ENCODE data around the gene FBXL16. TPM values are rescaled to one million over a fixed set of nuclear protein-coding genes. Genes with fewer than 3 reads are reported as not detected.

Gene FBXL16
- total RNA-seq, 4 donors from 2014 or later, result 13.7 to 23.1 (median 17.9) TPM

DNA sequence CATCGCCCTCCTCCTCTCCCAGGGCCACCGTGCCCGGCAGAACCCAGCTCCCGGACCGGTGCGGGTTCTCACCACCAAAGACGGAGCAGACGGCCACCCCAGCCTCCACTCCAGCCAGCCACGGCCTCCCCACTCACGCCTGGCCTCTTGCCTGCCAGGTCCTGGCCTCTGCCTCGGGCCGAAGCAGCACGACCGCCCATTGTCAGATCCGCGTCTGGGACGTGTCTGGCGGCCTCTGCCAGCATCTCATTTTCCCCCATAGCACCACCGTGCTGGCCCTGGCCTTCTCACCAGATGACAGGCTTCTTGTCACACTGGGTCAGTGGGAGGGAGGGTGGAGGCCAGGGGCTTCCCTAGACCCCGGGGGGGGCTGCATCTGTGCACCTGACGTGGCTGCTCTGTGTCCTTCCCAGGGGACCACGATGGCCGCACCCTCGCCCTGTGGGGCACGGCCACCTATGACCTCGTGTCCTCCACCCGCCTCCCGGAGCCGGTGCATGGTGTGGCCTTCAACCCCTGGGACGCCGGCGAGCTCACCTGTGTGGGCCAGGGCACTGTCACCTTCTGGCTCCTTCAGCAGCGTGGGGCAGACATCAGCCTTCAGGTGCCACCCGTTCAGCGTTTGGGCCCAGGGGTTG lies 44.3 kb downstream of the FBXL16 start:
- Histone ChIP-seq H3K9me3 (no peaks in the 10 kb centered on the region), H3K4me1 (peaks cover 8% of the 10 kb centered on the region), H3K27ac (no peak overlapping the region), H3K27me3 (no peaks in the 10 kb centered on the region), H3K4me3 (no peak overlapping the region), H3K36me3 (peaks cover 29% of the 10 kb centered on the region)
- TF ChIP-seq POLR2AphosphoS5 (IDR thresholded peaks at IDR 0.05), result no peak
- TF ChIP-seq EP300 (IDR thresholded peaks at IDR 0.05), result no peak
- TF ChIP-seq, protein P1, sequence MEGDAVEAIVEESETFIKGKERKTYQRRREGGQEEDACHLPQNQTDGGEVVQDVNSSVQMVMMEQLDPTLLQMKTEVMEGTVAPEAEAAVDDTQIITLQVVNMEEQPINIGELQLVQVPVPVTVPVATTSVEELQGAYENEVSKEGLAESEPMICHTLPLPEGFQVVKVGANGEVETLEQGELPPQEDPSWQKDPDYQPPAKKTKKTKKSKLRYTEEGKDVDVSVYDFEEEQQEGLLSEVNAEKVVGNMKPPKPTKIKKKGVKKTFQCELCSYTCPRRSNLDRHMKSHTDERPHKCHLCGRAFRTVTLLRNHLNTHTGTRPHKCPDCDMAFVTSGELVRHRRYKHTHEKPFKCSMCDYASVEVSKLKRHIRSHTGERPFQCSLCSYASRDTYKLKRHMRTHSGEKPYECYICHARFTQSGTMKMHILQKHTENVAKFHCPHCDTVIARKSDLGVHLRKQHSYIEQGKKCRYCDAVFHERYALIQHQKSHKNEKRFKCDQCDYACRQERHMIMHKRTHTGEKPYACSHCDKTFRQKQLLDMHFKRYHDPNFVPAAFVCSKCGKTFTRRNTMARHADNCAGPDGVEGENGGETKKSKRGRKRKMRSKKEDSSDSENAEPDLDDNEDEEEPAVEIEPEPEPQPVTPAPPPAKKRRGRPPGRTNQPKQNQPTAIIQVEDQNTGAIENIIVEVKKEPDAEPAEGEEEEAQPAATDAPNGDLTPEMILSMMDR (IDR thresholded peaks at IDR 0.05), result no peak
- no peak for TF ChIP-seq POLR2A (IDR thresholded peaks at IDR 0.05)
- 79% methylated on average over 7 of the region's 35 CpGs for WGBS
- DNase-seq (ENCODE audit: low spot score in 2 of 2), result no peak

DNA sequence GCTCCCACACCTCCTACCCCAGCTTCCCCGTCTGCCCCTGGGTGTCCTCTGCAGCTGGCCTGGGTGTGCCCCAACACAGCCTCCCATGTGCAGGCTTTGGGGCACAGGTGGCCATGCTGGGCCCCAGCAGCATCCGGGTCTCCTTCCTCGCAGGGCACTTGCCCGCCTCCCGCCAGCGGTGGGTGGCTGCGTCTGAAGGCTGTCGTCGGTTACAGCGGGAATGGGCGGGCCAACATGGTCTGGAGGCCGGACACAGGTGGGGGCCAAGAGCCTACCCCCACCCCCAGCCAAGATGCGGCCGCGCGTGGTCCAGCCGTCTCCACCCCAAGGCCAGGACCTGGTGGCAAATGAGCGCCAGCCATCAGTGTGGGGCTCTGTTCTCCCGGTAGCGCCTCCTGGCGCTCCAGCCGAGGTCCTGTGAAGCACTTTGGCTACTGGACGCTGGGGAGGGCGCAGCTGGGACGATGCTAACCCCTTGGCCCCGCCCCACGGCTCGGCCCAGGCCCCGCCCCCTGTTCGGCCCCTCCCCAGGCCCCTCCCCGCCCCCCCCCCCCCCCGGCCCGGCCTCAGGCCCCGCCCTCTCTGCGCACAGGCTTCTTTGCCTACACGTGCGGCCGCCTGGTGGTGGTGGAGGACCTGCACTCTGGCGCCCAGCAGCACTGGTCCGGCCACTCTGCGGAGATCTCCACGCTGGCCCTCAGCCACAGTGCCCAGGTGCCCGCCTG lies 45.0 kb downstream of the FBXL16 start:
- no CpG with 5 or more reads among the region's 43 CpGs for WGBS
- Histone ChIP-seq H3K4me3 (peak overlapping the region; percentile 21), H3K27ac (no peak overlapping the region), H3K4me1 (peaks cover 8% of the 10 kb centered on the region), H3K36me3 (peaks cover 36% of the 10 kb centered on the region), H3K9me3 (no peaks in the 10 kb centered on the region), H3K27me3 (no peaks in the 10 kb centered on the region)
- TF ChIP-seq POLR2AphosphoS5 (IDR thresholded peaks at IDR 0.05) (peak in 1 of 3 donors; percentile 53), POLR2A (IDR thresholded peaks at IDR 0.05) (no peak), EP300 (IDR thresholded peaks at IDR 0.05) (no peak)
- TF ChIP-seq, protein P1 (IDR thresholded peaks at IDR 0.05), result peak; percentile 42 to 59
- DNase-seq (ENCODE audit: low spot score in 2 of 2), result peak; percentile 93

DNA sequence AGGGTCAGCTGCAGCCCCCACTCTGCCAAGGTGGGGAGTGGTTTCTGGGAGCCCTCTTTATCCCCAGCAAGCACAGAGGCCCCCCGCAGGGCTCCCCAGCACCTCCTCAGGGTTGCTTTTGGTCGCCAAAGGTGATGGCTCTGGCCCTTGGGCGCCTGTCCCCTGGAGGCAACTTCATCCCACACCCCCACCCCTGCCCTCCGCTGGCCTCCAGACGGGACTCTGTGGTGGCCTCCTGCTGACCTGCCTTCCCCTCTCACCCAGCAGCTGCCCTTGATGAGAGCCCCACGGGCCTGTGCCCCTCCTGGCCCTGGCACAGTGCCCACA lies 45.5 kb downstream of the FBXL16 start:
- no peak for DNase-seq (ENCODE audit: low spot score in 2 of 2)
- Histone ChIP-seq H3K27me3 (no peaks in the 10 kb centered on the region), H3K4me3 (peak overlapping the region; percentile 21), H3K4me1 (peaks cover 8% of the 10 kb centered on the region), H3K9me3 (no peaks in the 10 kb centered on the region), H3K36me3 (peaks cover 41% of the 10 kb centered on the region), H3K27ac (no peak overlapping the region)
- 60% methylated on average over 4 of the region's 6 CpGs for WGBS
- TF ChIP-seq POLR2A (IDR thresholded peaks at IDR 0.05) (no peak), EP300 (IDR thresholded peaks at IDR 0.05) (no peak), POLR2AphosphoS5 (IDR thresholded peaks at IDR 0.05) (no peak)
- TF ChIP-seq, protein P1 (IDR thresholded peaks at IDR 0.05), result no peak

DNA sequence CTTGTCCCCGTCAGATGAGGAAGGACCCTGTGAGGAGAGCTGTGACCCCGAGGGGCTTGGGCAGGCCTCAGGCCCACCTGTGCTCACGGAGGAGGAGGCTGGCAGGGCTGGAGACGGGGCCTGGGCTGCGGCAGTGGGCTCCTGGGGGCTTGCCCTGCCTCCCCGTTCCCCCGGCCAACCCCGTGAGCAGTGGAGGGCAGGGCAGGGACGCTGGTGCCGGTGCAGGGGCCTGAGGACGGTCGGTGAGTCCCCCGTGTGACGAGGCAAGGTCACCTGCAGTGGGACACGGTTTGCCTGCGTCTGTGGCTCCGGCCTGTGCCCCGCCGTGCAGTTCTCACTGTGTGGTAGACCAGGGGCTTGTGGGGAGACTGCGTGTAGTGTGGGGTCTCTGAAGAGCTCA lies 46.0 kb downstream of the FBXL16 start:
- TF ChIP-seq POLR2A (IDR thresholded peaks at IDR 0.05), result no peak
- TF ChIP-seq, protein P1 (IDR thresholded peaks at IDR 0.05), result no peak
- Histone ChIP-seq H3K27ac (no peak overlapping the region), H3K4me3 (no peak overlapping the region), H3K4me1 (peaks cover 8% of the 10 kb centered on the region), H3K36me3 (peaks cover 44% of the 10 kb centered on the region), H3K9me3 (no peaks in the 10 kb centered on the region), H3K27me3 (no peaks in the 10 kb centered on the region)
- no peak for DNase-seq (ENCODE audit: low spot score in 2 of 2)
- no CpG with 5 or more reads among the region's 20 CpGs for WGBS

DNA sequence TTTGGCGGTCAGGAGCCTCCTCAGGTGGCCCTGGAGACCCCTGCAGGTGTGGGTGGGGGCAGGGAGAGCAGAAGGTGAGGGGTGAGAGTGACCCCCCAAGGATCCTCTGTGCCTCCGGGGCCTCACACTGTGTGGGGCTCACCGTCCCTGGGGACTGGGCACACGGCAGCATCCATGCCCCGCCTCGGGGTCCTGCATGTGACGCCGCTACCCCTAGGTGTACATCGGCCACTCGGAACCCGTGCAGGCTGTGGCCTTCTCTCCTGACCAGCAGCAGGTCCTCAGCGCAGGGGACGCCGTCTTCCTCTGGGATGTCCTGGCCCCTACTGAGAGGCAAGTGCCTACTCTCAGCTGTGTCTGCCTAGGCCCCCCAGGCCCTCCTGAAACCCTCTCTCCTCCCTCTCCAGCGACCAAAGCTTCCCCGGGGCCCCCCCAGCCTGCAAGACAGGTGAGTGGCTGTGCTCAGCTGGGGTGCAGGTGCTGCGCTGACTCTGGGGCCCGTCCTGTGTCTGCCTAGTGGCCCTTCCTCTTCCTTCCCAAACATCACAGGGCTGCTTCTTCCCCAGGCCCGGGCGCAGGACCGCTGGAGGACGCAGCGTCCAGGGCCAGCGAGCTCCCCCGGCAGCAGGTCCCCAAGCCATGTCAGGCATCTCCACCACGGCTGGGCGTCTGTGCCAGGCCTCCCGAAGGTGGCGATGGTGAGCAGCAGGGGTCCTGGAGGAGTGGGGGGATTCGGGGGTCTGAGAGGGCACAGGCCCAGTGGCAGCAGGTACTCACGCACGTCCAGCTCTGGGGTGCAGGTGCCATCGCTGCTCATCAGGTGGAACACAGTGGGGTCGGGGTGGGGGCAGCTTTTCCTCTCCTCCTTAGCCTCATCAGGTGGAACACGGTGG lies 46.7 kb downstream of the FBXL16 start:
- Histone ChIP-seq H3K9me3 (no peaks in the 10 kb centered on the region), H3K36me3 (peaks cover 45% of the 10 kb centered on the region), H3K27ac (no peak overlapping the region), H3K27me3 (no peaks in the 10 kb centered on the region), H3K4me3 (no peak overlapping the region), H3K4me1 (peaks cover 8% of the 10 kb centered on the region)
- TF ChIP-seq, protein P1 (IDR thresholded peaks at IDR 0.05), result no peak
- TF ChIP-seq EP300 (IDR thresholded peaks at IDR 0.05), result no peak
- no peak for TF ChIP-seq POLR2AphosphoS5 (IDR thresholded peaks at IDR 0.05)
- TF ChIP-seq POLR2A (IDR thresholded peaks at IDR 0.05), result no peak
- WGBS, result 80% methylated on average over 1 of the region's 35 CpGs
- DNase-seq (ENCODE audit: low spot score in 2 of 2), result no peak

Measured in suprapubic skin (tissue), 4 donors.